H9 (cell line): ENCODE data around the gene NUMBL. TPM values are rescaled to one million over a fixed set of nuclear protein-coding genes. Genes with fewer than 3 reads are reported as not detected.

Experiments
- DNase-seq: peaks from one replicate; pipeline ENCODE4 v3.0.0-alpha.2; 2017
- H2AFZ ChIP-seq: one replicate; pipeline ENCODE4 v1.6.1; 2013; ENCODE audit warnings: mild to moderate bottlenecking, low read length, control low read depth, moderate library complexity
- H2AK5ac ChIP-seq: 2 replicates; pipeline ENCODE4 v1.6.1; 2013; ENCODE audit warnings: low read length, control low read depth, mixed read lengths; ENCODE audit not compliant: insufficient read length
- H2BK120ac ChIP-seq: one replicate; pipeline ENCODE4 v1.6.1; 2013; ENCODE audit warnings: low read depth, mild to moderate bottlenecking, low read length, control low read depth, inconsistent platforms; ENCODE audit not compliant: poor library complexity, severe bottlenecking
- H2BK12ac ChIP-seq: 2 replicates; pipeline ENCODE4 v1.6.1; 2013; ENCODE audit warnings: low read length, control low read depth, mixed read lengths, low read depth; ENCODE audit not compliant: insufficient read length
- H2BK15ac ChIP-seq: 2 replicates; pipeline ENCODE4 v1.6.1; 2013; ENCODE audit warnings: low read depth, low read length, control low read depth
- H2BK20ac ChIP-seq: one replicate; pipeline ENCODE4 v1.6.1; 2013; ENCODE audit warnings: low read depth, mild to moderate bottlenecking, low read length, control low read depth, inconsistent platforms; ENCODE audit not compliant: poor library complexity, severe bottlenecking
- H2BK5ac ChIP-seq: 2 replicates; pipeline ENCODE4 v1.6.1; 2013; ENCODE audit warnings: low read length, control low read depth, mixed read lengths; ENCODE audit not compliant: insufficient read length
- H3K14ac ChIP-seq: 2 replicates; pipeline ENCODE4 v1.6.1; 2013; ENCODE audit warnings: low read length, control low read depth; ENCODE audit not compliant: insufficient read depth
- H3K18ac ChIP-seq: 2 replicates; pipeline ENCODE4 v1.6.1; 2013; ENCODE audit warnings: low read depth, mild to moderate bottlenecking, mixed read lengths, low read length, control low read depth; ENCODE audit not compliant: insufficient read length
- H3K23ac ChIP-seq: 2 replicates; pipeline ENCODE4 v1.6.1; 2013; ENCODE audit warnings: low read length, control low read depth, mixed read lengths, low read depth; ENCODE audit not compliant: insufficient read length
- H3K23me2 ChIP-seq: 2 replicates; pipeline ENCODE4 v1.6.1; 2013; ENCODE audit warnings: low read depth, mild to moderate bottlenecking, mixed read lengths, low read length, control low read depth; ENCODE audit not compliant: insufficient read length, poor library complexity, severe bottlenecking
- H3K27ac ChIP-seq: 2 replicates; pipeline ENCODE4 v1.5.1; 2013; ENCODE audit warnings: low read length, control low read depth, mixed read lengths, low read depth; ENCODE audit not compliant: insufficient read length
- H3K27me3 ChIP-seq: 2 replicates; pipeline ENCODE4 v1.6.1; 2013; ENCODE audit warnings: low read length, control low read depth, inconsistent platforms; ENCODE audit not compliant: insufficient read depth
- H3K4ac ChIP-seq: 2 replicates; pipeline ENCODE4 v1.6.1; 2013; ENCODE audit warnings: low read depth, mild to moderate bottlenecking, control low read depth, inconsistent platforms, low read length, moderate library complexity
- H3K4me1 ChIP-seq: 2 replicates; pipeline ENCODE4 v1.6.1; 2013; ENCODE audit warnings: low read length, control low read depth, inconsistent platforms; ENCODE audit not compliant: insufficient read depth
- H3K4me2 ChIP-seq: 2 replicates; pipeline ENCODE4 v1.6.1; 2013; ENCODE audit warnings: low read length, control low read depth, mixed read lengths; ENCODE audit not compliant: insufficient read length, insufficient read depth
- H3K56ac ChIP-seq: 2 replicates; pipeline ENCODE4 v1.6.1; 2013; ENCODE audit warnings: low read depth, mild to moderate bottlenecking, mixed read lengths, low read length, control low read depth; ENCODE audit not compliant: insufficient read length
- H3K79me1 ChIP-seq: 2 replicates; pipeline ENCODE4 v1.6.1; 2013; ENCODE audit warnings: low read depth, mild to moderate bottlenecking, moderate library complexity, low read length, control low read depth, inconsistent platforms; ENCODE audit not compliant: insufficient read depth, poor library complexity, severe bottlenecking
- H3K79me2 ChIP-seq: 2 replicates; pipeline ENCODE4 v1.6.1; 2013; ENCODE audit warnings: low read length, control low read depth, inconsistent platforms; ENCODE audit not compliant: insufficient read depth
- H3K9ac ChIP-seq: 2 replicates; pipeline ENCODE4 v1.6.1; 2013; ENCODE audit warnings: low read length, control low read depth, mixed read lengths; ENCODE audit not compliant: insufficient read length; ENCODE audit errors: extremely low read depth
- H3K9me3 ChIP-seq: one replicate; pipeline ENCODE4 v1.6.1; 2013; ENCODE audit warnings: low read depth, low read length, inconsistent platforms; ENCODE audit not compliant: control insufficient read depth
- H3T11ph ChIP-seq: one replicate; pipeline ENCODE4 v1.6.1; 2013; ENCODE audit warnings: mild to moderate bottlenecking, low read length, control low read depth, inconsistent platforms
- H4K20me1 ChIP-seq: one replicate; pipeline ENCODE4 v1.6.1; 2013; ENCODE audit not compliant: control insufficient read depth, insufficient read length, insufficient read depth
- H4K5ac ChIP-seq: 2 replicates; pipeline ENCODE4 v1.6.1; 2013; ENCODE audit warnings: low read depth, mild to moderate bottlenecking, mixed read lengths, low read length, control low read depth; ENCODE audit not compliant: insufficient read length
- H4K8ac ChIP-seq: replicated peaks from 2 replicates; pipeline ENCODE4 v1.6.1; 2013; ENCODE audit warnings: low read length, control low read depth, mixed read lengths, low read depth; ENCODE audit not compliant: insufficient read length
- H4K91ac ChIP-seq: 2 replicates; pipeline ENCODE4 v1.6.1; 2013; ENCODE audit warnings: low read depth, mild to moderate bottlenecking, moderate library complexity, mixed read lengths, low read length, control low read depth; ENCODE audit not compliant: insufficient read length
- H3K27ac Mint-ChIP-seq, 3 experiments: 2 replicates in 2 of 3; 3 replicates in 1 of 3; pipeline ENCODE4 v1.8.0; 2020 to 2021; ENCODE audit warnings: mixed read lengths in 3 of 3, mild to moderate bottlenecking in 1 of 3, moderate library complexity in 1 of 3
- H3K27me3 Mint-ChIP-seq: 2 replicates; pipeline ENCODE4 v1.8.0; 2021; ENCODE audit warnings: low read depth, mild to moderate bottlenecking, moderate library complexity, mixed read lengths
- H3K36me3 Mint-ChIP-seq, 3 experiments: 2 replicates in 2 of 3; 3 replicates in 1 of 3; pipeline ENCODE4 v1.8.0; 2020 to 2021; ENCODE audit warnings: low read depth in 3 of 3, mixed read lengths in 3 of 3; ENCODE audit not compliant: insufficient read depth in 1 of 3
- H3K4me1 Mint-ChIP-seq, 2 experiments: 2 replicates each; pipeline ENCODE4 v1.8.0; 2020; ENCODE audit warnings: mixed read lengths in 2 of 2
- H3K4me3 Mint-ChIP-seq, 2 experiments: 2 replicates in 1 of 2; 3 replicates in 1 of 2; pipeline ENCODE4 v1.8.0; 2020 to 2021; ENCODE audit warnings: mild to moderate bottlenecking in 2 of 2, mixed read lengths in 2 of 2, moderate library complexity in 1 of 2
- H3K9me3 Mint-ChIP-seq, 2 experiments: 2 replicates in 1 of 2; 3 replicates in 1 of 2; pipeline ENCODE4 v1.8.0; 2020; ENCODE audit warnings: mild to moderate bottlenecking in 2 of 2, mixed read lengths in 2 of 2, moderate library complexity in 1 of 2
- WGBS: extraction: QIAGEN DNeasy Blood & Tissue Kit; methylation state at CpG from one replicate; pipeline ENCODE4 v1.1.7; 2013; ENCODE audit warnings: missing lambda C conversion rate, low lambda C conversion rate, mixed read lengths; ENCODE audit not compliant: insufficient read length; ENCODE audit errors: extremely low coverage; 5-methylcytosine and 5-hydroxymethylcytosine counted together
- total RNA-seq: library from RNA; stranded (reverse); gene quantifications from 2 replicates; pipeline ENCODE4 v1.2.1, GENCODE V29; 2021
- TF ChIP-seq, protein P1 (sequence below): fragments of 200-600 bp; sonication (generic); conservative IDR thresholded peaks from 3 replicates; pipeline ENCODE4 v1.8.0; 2021; ENCODE audit warnings: antibody characterized with exemption, mild to moderate bottlenecking

The NUMBL gene
- total RNA-seq, 1 experiment from 2014 or later, result 34.5 TPM

DNA sequence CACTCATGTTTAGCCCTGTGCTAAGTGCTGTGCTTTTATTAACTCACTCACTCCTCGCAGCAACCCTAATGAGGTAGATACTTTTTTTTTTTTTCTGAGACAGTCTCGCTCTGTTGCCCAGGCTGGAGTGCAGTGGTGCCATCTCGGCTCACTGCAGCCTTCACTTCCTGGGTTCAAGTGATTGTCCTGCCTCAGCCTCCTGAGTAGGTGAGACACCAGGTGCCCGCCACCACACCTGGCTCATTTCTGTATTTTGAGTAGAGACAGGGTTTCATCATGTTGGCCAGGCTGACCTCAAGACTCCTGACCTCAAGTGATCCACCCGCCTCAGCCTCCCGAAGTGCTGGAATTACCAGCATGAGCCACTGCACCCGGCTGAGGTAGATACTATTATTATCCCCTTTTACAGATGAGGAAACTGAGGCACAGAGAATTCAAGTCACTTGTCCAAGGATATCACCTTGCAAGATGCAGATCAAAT, 29.0 kb upstream of the NUMBL start:
- H3K9ac ChIP-seq, result no peak overlapping the region
- H3K9me3 ChIP-seq, result no peaks in the 10 kb centered on the region
- H3K27ac ChIP-seq, result no peak overlapping the region
- Mint-ChIP-seq H3K27me3 (no peaks in the 10 kb centered on the region), H3K4me3 (peak overlapping the region; percentile 93 to 94), H3K9me3 (peaks cover 0 to 3% of the 10 kb centered on the region in 2 experiments; a peak in 2 of 5 replicates), H3K27ac (no peak overlapping the region), H3K4me1 (peaks cover 24 to 40% of the 10 kb centered on the region in 2 experiments), H3K36me3 (peaks cover 15 to 29% (median 23%) of the 10 kb centered on the region in 3 experiments)
- no peaks in the 10 kb centered on the region; the same call in 1 of the 2 replicates for H3K79me2 ChIP-seq
- WGBS, result no CpG with 5 or more reads among the region's 7 CpGs
- H3K18ac ChIP-seq, result no peak overlapping the region
- TF ChIP-seq, protein P1, sequence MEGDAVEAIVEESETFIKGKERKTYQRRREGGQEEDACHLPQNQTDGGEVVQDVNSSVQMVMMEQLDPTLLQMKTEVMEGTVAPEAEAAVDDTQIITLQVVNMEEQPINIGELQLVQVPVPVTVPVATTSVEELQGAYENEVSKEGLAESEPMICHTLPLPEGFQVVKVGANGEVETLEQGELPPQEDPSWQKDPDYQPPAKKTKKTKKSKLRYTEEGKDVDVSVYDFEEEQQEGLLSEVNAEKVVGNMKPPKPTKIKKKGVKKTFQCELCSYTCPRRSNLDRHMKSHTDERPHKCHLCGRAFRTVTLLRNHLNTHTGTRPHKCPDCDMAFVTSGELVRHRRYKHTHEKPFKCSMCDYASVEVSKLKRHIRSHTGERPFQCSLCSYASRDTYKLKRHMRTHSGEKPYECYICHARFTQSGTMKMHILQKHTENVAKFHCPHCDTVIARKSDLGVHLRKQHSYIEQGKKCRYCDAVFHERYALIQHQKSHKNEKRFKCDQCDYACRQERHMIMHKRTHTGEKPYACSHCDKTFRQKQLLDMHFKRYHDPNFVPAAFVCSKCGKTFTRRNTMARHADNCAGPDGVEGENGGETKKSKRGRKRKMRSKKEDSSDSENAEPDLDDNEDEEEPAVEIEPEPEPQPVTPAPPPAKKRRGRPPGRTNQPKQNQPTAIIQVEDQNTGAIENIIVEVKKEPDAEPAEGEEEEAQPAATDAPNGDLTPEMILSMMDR, result no peak
- no peaks in the 10 kb centered on the region; the same call in 1 of the 2 replicates for H3K4me1 ChIP-seq
- no peak overlapping the region for H3K56ac ChIP-seq
- H4K5ac ChIP-seq, result no peak overlapping the region
- no peak for DNase-seq
- H2BK20ac ChIP-seq, result no peak overlapping the region
- no peaks in the 10 kb centered on the region for H3K79me1 ChIP-seq
- H4K8ac ChIP-seq, result no peak overlapping the region
- H2AK5ac ChIP-seq, result no peak overlapping the region
- H2AFZ ChIP-seq, result no peak overlapping the region
- no peak overlapping the region for H3T11ph ChIP-seq
- no peaks in the 10 kb centered on the region for H4K20me1 ChIP-seq
- no peaks in the 10 kb centered on the region for H3K27me3 ChIP-seq
- H4K91ac ChIP-seq, result no peak overlapping the region
- peaks cover 32% of the 10 kb centered on the region for H3K23me2 ChIP-seq
- H2BK12ac ChIP-seq, result no peak overlapping the region
- H3K23ac ChIP-seq, result no peak overlapping the region
- H2BK5ac ChIP-seq, result no peak overlapping the region
- no peak overlapping the region for H3K14ac ChIP-seq
- H3K4ac ChIP-seq, result no peak overlapping the region
- H2BK15ac ChIP-seq, result no peak overlapping the region
- H3K4me2 ChIP-seq, result peak overlapping the region; percentile 90
- no peak overlapping the region for H2BK120ac ChIP-seq
